ENCODE data around the gene CXorf58. TPM values are rescaled to one million over a fixed set of nuclear protein-coding genes. Genes with fewer than 3 reads are reported as not detected.
"Not testable (repeated sequence)": the region's sequence is repeated elsewhere in the genome, so short reads cannot be mapped to it uniquely, and the experiment has no call there.

CXorf58 gene, protein sequence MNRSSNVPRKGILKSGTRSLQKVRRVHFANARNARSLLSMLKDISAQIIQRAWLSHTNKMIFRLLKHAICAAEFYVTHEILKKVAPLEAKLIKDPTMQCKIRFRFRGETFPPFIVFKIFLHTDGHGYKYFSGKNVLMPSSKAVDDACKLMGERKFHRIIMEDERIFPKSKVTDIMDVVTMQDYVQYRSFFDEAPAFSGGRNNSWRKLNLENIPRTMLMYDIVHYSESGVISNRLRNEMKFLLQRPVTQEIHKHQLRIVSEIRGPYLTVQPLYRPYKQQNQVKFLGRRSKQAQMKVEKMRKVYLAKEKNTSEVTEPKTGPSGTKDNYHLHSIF
- total RNA-seq (ENCODE audit: insufficient read depth, low replicate concordance): not detected

- peak; percentile 93 for DNase-seq (ENCODE audit: low spot score)
These were observed at the start of gene CXorf58, which contains the start of gene APOO for GRCh38 chrX:23907498-23908218. CXorf58 (plus strand) TSS chrX:23908006; CDS start chrX:23910303, 2,297 bp downstream. APOO (minus strand) TSS chrX:23907938; CDS start chrX:23907702, 236 bp downstream.

DNA sequence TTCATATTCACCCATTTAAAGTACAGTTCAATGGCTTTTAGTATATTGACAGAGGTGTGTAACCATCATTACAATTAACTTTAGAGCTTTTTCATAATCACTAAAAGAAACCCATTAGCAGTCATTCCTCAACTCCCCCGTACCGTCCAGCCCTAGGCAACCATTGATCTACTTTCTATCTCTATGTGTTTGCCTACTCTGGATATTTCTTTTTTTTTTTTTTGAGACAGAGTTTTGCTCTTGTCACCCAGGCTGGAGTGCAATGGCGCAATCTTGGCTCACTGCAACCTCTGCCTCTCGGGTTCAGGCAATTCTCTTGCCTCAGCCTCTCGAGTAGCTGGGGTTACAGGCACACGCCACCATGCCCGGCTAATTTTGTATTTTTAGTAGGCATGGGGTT, 48.6 kb upstream of the CXorf58 start:
- DNase-seq (ENCODE audit: low spot score): not testable (repeated sequence)

- DNase-seq (ENCODE audit: low spot score): no peak
These were observed 46.5 kb upstream of the CXorf58 start for GRCh38 chrX:23861215-23861896.

DNA sequence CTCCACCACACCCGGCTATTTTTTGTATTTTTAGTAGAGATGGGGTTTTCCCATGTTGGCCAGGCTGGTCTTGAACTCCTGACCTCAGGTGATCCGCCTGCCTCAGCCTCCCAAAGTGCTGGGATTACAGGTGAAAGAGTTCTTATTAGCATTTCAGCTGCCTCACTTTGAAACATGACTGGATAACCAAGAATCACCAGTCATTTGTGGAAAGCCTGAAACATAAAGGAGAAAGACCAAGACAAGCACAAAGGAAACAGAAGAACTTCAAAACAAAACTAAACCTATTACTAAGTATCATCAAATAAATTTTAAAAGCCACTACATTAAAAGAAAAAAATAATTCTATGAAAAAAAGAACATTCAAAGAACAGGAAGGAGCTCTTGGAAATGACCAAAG, 45.9 kb upstream of the CXorf58 start:
- DNase-seq (ENCODE audit: low spot score): not testable (repeated sequence)

DNA sequence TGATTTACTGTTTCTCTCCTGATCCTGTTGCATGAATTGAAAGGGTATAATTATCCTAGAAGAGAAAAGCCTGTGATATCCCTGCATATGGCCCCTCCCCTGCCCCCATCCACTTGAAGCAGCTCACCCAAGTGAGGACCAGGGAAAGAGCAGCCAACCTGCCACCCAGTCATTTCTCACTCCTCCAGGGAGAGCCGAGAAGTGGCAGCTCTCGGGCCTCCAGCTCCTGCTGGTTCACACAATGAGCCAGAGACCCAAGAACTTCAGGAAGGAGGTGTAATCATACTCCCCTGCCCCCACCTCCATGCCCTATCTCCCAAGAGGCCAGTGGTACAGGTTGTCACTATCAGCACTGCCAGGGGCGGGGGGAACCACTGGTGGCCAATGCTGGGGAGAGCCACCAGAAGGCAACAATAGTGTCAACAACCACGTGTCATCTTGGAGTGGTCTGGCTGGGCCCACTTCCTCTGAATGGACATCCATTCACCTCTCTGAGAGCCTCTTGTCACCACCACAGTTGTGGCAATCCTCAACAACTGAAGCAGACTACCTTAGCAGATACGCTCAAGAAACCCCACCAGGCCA, 43.0 kb upstream of the CXorf58 start:
- no peak for DNase-seq (ENCODE audit: low spot score)

GRCh38 chrX:23870041-23870440, 37.8 kb upstream of the CXorf58 start:
- DNase-seq (ENCODE audit: low spot score): no peak

GRCh38 chrX:23871905-23872546, 35.8 kb upstream of the CXorf58 start:
- DNase-seq (ENCODE audit: low spot score): peak; percentile 12

DNA sequence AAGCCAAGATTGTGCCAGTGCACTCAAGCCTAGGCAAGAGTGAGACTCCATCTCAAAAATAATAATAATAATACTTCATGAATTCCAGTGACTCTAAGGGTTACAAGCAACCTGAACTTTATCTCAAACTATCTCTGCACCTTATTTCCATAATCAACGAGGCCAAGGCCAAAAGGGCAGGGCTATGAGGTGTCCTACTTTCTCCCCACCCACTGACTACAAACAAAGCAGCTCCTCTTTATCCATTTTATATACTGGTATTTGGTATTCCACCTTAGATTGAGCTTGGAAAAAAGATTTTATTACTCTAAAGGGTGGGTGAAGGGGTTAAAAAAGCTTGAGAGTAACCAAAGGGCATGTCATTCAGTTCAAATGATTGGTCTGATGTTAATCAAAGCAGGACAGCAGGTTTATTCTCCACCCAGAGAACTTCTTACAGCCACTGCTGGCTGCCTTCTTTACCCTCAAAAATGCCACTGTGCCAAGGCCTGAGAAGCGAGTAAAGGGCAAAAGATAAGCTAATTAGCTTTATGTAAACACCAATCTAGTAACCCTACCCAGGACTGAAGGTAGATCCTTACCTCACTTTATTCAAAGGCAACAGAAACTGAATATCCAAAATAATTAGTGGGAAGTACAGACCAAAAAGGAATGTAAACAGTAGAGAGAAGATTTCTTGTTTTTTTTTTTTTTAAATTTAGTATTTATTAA, 28.3 kb upstream of the CXorf58 start:
- no peak for DNase-seq (ENCODE audit: low spot score)

DNA sequence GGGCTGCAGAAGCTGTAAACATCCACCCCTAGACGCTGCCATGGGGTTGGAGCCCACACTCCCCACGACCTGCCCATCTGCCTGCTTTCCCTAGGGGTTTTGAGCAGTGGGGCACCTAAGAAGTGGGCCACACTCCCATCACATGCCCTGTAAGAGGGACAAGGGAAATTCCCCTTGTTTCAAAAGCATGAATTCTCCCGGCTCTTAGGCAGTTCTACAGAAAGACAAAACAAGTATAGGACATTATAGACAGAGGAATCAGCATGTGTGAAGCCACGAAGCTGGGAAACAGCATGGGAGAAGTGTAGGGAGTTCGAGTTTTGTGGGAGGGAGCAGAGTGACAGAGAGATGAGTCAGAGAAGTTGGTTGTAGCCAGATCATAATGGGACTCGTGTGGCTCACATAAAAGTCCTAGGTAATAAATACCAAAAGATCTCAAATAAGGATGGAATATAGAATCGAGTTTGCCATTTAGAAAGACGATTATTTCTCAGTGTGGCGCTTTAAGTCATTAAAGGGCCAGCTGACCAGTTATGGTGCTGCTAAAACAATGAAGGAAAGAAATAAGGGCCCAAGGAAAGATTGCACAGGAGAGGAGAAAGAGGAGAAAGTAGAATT, 24.0 kb upstream of the CXorf58 start:
- no peak for DNase-seq (ENCODE audit: low spot score)

DNA sequence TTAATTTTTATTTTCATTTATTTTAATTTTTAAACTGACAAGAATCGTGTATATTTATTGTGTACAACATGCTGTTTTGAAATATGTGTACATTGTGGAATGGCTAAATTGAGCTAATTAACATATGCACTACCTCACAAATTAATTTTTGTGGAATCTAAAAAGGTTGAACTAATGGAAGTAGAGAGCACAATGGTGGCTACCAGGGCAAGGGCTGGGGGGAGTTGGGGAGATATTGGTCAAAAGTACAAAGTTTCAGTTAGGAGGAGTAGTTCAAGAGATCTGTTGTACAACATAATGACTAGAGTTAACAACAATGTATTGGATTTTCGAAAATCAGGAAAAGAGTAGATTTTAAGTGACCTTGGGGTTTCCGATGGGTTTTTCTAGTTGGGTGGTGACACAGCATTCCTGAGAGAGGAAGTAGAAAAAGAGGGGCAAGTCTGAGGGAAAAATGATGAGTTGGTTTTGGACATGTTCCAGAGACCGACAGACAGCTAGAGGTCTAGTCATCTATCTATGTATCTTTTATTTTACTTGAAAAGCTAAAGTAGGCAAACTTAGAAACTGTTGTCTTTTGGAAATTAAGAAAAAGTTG, 23.3 kb upstream of the CXorf58 start:
- no peak for DNase-seq (ENCODE audit: low spot score)

- DNase-seq (ENCODE audit: low spot score): no peak
These were observed 22.0 kb upstream of the CXorf58 start for GRCh38 chrX:23885803-23886202.

DNA sequence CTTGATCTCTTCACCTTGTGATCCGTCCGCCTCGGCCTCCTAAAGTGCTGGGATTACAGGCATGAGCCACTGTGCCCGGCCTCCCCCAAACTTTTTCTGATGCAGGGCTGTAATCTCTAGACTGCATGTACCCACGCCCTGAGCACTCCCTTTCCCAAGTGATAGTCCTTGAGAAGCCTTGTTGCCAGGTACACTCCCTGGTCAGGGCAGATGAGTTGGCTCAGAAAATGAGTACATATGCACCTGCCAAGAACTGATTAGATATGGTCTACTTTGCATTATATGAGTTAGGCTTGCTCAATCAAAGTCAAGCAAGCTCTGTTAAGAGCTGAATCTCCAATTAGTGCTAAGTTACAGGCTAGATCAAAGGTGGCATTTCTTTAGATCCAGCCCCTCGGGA, 20.4 kb upstream of the CXorf58 start:
- DNase-seq (ENCODE audit: low spot score): no peak

DNA sequence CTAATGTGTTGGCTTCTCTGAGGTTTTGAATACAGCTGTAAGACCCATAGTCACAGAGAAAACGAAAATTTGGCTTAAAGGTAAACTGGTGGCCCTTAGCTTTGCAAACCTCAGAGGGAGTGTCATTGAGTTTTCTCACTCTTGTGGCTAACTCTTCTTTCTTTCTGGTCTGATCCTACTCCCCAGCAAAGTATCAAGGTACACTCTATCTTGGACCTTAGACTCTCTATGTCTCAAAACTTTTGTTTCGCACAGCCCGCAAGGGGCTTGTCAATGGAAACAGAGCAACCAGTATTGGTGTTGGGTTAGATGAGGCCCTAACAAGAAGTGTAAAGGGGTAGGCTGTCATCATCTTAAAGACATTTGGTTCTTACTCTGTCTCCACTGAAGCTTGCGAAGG, 19.9 kb upstream of the CXorf58 start:
- DNase-seq (ENCODE audit: low spot score): no peak

- no peak for DNase-seq (ENCODE audit: low spot score)
These were observed 18.8 kb upstream of the CXorf58 start for GRCh38 chrX:23888887-23889501.

DNA sequence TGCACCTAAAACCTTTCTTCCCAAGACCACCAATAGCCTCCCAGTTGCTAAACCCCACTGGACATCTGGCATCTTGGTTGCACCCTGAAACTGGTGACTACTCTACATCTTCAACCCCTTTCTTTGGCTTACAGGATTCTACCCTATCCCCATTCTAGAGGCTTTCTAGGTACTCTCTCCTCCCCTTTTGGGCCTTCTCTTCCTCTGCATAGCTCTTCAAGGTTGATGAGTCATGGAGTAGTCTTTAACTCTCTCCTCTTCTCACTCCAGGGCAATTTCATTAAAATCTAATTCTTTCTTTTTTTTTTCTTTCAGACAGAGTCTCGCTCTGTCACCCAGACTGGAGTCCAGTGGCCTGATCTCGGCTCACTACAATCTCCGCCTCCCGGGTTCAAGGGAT, 16.9 kb upstream of the CXorf58 start:
- DNase-seq (ENCODE audit: low spot score): no peak

DNA sequence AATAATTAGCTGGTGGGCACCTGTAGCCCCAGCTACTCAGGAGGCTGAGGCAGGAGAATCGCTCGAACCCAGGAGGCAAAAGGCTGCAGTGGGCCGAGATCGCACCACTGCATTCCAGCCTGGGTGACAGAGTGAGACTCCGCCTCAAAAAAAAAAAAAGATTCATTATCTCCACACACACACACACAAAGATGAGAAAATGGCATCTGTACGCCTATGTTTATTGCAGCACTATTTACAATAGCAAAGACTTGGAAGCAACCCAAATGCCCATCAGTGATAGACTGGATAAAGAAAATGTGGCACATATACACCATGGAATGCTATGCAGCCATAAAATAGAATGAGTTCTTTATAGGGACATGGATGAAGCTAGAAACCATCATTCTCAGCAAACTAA, 12.8 kb upstream of the CXorf58 start:
- DNase-seq (ENCODE audit: low spot score): not testable (repeated sequence)

DNA sequence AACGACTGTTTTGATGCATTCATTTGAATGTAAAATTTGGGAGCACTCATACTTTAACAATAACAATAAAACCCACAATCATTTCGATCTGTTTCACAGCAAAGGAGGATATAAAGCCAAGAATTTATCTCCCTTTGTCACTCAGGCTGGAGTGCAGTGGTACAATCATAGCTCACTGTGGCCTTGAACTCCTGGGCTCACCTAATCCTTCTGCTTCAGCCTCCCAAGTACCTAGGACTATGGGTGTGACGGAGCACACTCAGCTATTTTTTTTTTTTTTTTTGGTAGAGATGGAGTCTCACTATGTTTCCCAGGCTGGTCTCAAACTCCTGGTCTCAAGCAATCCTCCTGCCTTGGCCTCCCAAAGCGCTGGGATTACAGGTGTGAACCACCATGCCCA, 11.3 kb upstream of the CXorf58 start:
- DNase-seq (ENCODE audit: low spot score): not testable (repeated sequence)

DNA sequence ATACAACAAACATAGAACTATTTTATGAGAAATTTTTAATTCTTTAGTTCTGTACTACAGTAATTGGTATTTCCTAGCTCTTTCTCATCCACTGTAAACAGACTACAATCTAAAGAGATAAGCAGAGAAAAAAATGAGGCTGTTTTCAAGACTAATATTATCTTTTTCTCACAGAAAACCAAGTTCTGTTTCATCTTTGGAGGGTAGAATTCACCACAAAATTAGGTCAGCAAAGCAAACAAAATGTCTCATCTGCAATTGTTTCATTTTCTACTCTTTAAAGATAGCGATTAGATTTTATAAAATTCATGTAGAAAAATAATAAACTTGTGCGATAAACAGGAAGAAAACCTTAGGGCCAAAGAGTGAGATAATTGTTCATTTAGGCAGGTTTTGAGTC, 10.8 kb upstream of the CXorf58 start:
- DNase-seq (ENCODE audit: low spot score): no peak

DNA sequence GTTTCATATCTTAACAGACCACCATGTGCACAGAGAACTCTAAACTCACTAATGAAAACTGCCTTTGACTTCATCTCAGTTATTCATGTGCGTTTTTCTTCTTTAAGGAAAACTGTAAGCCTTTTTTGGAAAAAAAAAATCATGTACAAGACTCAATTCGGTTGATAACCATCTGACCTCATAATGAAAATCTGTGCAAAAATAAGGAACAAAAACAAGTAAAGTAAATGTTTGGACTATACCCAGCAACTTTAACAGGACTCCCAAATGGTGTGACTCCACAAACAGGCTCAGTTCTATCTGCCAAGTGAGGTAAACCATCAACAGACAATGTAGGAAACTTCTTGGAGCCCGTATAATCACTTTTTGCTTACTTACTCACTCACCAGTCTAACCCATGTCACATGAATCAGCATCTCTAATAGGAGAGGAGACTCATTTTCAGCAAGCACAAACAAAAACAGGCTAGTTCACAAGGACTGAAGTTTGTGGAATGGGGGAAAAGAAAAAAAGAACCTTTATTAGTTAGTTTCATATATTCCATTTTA, 9.3 kb upstream of the CXorf58 start:
- DNase-seq (ENCODE audit: low spot score): no peak

Data from umbilical cord (tissue), 2 donors.